SU-DHL-6 (cell line): Measurements from ENCODE around the gene ATG13.

ENCODE experiments used
- H2AFZ ChIP-seq: fragments of 200-600 bp; sonication (generic); 2 replicates; pipeline ENCODE4 v1.6.1; 2014; ENCODE audit warnings: low read depth, mild to moderate bottlenecking, moderate library complexity, mixed read lengths, antibody characterized with exemption, low read length; ENCODE audit not compliant: severe bottlenecking
- H3F3A ChIP-seq: fragments of 200-600 bp; shearing (Covaris generic); 2 replicates; pipeline ENCODE4 v1.6.0; 2016; ENCODE audit warnings: antibody characterized with exemption, mild to moderate bottlenecking; ENCODE audit not compliant: insufficient read depth
- H3K27ac ChIP-seq: fragments of 200-600 bp; sonication (generic); 2 replicates; pipeline ENCODE4 v1.5.1; 2016; ENCODE audit warnings: low read depth, mild to moderate bottlenecking, low read length, moderate library complexity, mixed read lengths
- H3K27me3 ChIP-seq: fragments of 200-600 bp; sonication (generic), shearing (Covaris generic); 2 replicates; pipeline ENCODE4 v1.6.0; 2014; ENCODE audit warnings: mild to moderate bottlenecking, low read length
- H3K36me3 ChIP-seq: fragments of 200-600 bp; sonication (generic); 2 replicates; pipeline ENCODE4 v1.6.1; 2014; ENCODE audit warnings: mild to moderate bottlenecking, low read length, mixed read lengths
- H3K4me2 ChIP-seq: fragments of 300-600, 200-600 bp; shearing (Covaris generic), sonication (generic); 2 replicates; pipeline ENCODE4 v1.6.0; 2014; ENCODE audit warnings: low read length, low read depth, mild to moderate bottlenecking; ENCODE audit not compliant: poor library complexity, severe bottlenecking
- H3K4me3 ChIP-seq: fragments of 200-600 bp; sonication (generic); 2 replicates; pipeline ENCODE4 v1.5.1; 2014; ENCODE audit warnings: antibody characterized with exemption, low read length, mild to moderate bottlenecking, mixed read lengths; ENCODE audit not compliant: insufficient read depth, poor library complexity, severe bottlenecking
- H3K79me2 ChIP-seq: fragments of 200-600 bp; sonication (generic); 2 replicates; pipeline ENCODE4 v1.6.1; 2014; ENCODE audit warnings: mild to moderate bottlenecking, low read length, moderate library complexity; ENCODE audit not compliant: insufficient read depth
- H3K9ac ChIP-seq: fragments of 200-600 bp; sonication (generic); 2 replicates; pipeline ENCODE4 v1.7.0; 2014; ENCODE audit warnings: mild to moderate bottlenecking, low read length
- H3K9me2 ChIP-seq: fragments of 200-600 bp; sonication (generic); replicated peaks from 2 replicates; pipeline ENCODE4 v1.6.1; 2014; ENCODE audit warnings: low read length; ENCODE audit not compliant: insufficient read depth
- H3K9me3 ChIP-seq: fragments of 200-600 bp; sonication (generic); 2 replicates; pipeline ENCODE4 v1.6.1; 2014; ENCODE audit warnings: low read length, mixed read lengths; ENCODE audit not compliant: insufficient read depth
- H4K20me1 ChIP-seq: fragments of 200-600 bp; sonication (generic); 2 replicates; pipeline ENCODE4 v1.6.1; 2014; ENCODE audit warnings: low read depth, mild to moderate bottlenecking, antibody characterized with exemption, low read length, moderate library complexity, mixed read lengths
- EZH2phosphoT487 ChIP-seq: fragments of 200-600 bp; sonication (generic), shearing (Covaris generic); conservative IDR thresholded peaks from 2 replicates; pipeline ENCODE4 v1.6.1; 2018; ENCODE audit warnings: mild to moderate bottlenecking, antibody characterized with exemption, low read length, moderate library complexity, mixed read lengths
- TF ChIP-seq, protein P1 (sequence below): fragments of 200-600 bp; sonication (generic); IDR thresholded peaks from one replicate; pipeline ENCODE4 v1.5.1; 2017; ENCODE audit warnings: antibody characterized with exemption, mild to moderate bottlenecking, low read length, moderate library complexity; ENCODE audit not compliant: insufficient read depth, poor library complexity, severe bottlenecking

Gene ATG13

GRCh38 chr11:46718155-46719019 is 101.0 kb downstream of the ATG13 start:
- no peak overlapping the region for H3K9ac ChIP-seq
- no peaks in the 10 kb centered on the region for H3K9me2 ChIP-seq
- H3K27me3 ChIP-seq: no peaks in the 10 kb centered on the region
- H2AFZ ChIP-seq: no peak overlapping the region
- TF ChIP-seq, protein P1, sequence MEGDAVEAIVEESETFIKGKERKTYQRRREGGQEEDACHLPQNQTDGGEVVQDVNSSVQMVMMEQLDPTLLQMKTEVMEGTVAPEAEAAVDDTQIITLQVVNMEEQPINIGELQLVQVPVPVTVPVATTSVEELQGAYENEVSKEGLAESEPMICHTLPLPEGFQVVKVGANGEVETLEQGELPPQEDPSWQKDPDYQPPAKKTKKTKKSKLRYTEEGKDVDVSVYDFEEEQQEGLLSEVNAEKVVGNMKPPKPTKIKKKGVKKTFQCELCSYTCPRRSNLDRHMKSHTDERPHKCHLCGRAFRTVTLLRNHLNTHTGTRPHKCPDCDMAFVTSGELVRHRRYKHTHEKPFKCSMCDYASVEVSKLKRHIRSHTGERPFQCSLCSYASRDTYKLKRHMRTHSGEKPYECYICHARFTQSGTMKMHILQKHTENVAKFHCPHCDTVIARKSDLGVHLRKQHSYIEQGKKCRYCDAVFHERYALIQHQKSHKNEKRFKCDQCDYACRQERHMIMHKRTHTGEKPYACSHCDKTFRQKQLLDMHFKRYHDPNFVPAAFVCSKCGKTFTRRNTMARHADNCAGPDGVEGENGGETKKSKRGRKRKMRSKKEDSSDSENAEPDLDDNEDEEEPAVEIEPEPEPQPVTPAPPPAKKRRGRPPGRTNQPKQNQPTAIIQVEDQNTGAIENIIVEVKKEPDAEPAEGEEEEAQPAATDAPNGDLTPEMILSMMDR: no peak
- no peak for TF ChIP-seq EZH2phosphoT487
- no peaks in the 10 kb centered on the region for H4K20me1 ChIP-seq
- H3K9me3 ChIP-seq: no peaks in the 10 kb centered on the region
- no peak overlapping the region for H3K27ac ChIP-seq
- no peaks in the 10 kb centered on the region for H3K79me2 ChIP-seq
- no peaks in the 10 kb centered on the region for H3K36me3 ChIP-seq
- no peak overlapping the region for H3K4me3 ChIP-seq
- no peaks in the 10 kb centered on the region for H3F3A ChIP-seq
- H3K4me2 ChIP-seq: no peak overlapping the region

DNA sequence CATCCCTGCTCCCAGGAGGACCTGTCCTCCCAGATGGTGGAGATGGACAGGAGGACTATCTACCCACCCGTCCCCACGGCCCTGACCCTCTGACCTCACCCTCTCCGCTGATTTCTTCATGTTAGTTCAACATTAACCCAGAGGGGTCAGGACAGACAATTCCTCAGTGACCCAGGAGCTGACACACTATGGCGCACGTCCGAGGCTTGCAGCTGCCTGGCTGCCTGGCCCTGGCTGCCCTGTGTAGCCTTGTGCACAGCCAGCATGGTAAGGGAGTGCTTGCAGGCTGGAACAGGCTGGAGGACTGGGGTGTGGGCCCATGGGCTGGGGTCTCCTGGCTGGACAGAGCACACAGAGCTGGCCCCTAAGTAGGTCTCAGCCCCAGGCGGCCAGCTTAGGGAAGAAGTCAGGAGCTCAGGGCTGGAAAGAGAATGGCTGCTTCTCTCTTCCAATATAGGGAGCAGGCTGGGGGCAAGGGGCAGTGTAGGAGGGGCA is 101.7 kb downstream of the ATG13 start, which contains the start of gene F2:
F2 (plus strand) TSS at position 166 of the 495 bp plus-strand sequence; CDS start at position 189, 23 bp downstream.
- Histone ChIP-seq H3K4me3 (no peak within 1 kb of the TSS), H3K27ac (no peak within 1 kb of the TSS), H3F3A (no peaks in the 10 kb centered on the region), H3K9me2 (no peaks in the 10 kb centered on the region), H4K20me1 (no peaks in the 10 kb centered on the region), H3K9ac (no peak within 1 kb of the TSS), H3K27me3 (no peaks in the 10 kb centered on the region), H2AFZ (no peak within 1 kb of the TSS), H3K79me2 (no peaks in the 10 kb centered on the region), H3K4me2 (no peak within 1 kb of the TSS), H3K36me3 (no peaks in the 10 kb centered on the region), H3K9me3 (no peaks in the 10 kb centered on the region)
- TF ChIP-seq, protein P1: no peak
- no peak for TF ChIP-seq EZH2phosphoT487

GRCh38 chr11:46719543-46720218 is 102.3 kb downstream of the ATG13 start:
- no peak overlapping the region for H3K4me3 ChIP-seq
- no peak for TF ChIP-seq EZH2phosphoT487
- no peaks in the 10 kb centered on the region for H3K36me3 ChIP-seq
- no peak overlapping the region for H3K4me2 ChIP-seq
- no peaks in the 10 kb centered on the region for H3K9me2 ChIP-seq
- no peaks in the 10 kb centered on the region for H3K27me3 ChIP-seq
- H3K27ac ChIP-seq: no peak overlapping the region
- H3K9ac ChIP-seq: no peak overlapping the region
- no peaks in the 10 kb centered on the region for H3F3A ChIP-seq
- no peaks in the 10 kb centered on the region for H3K9me3 ChIP-seq
- H2AFZ ChIP-seq: no peak overlapping the region
- no peaks in the 10 kb centered on the region for H3K79me2 ChIP-seq
- no peaks in the 10 kb centered on the region for H4K20me1 ChIP-seq

GRCh38 chr11:46721286-46721685 is 103.9 kb downstream of the ATG13 start:
- no peak overlapping the region for H3K9ac ChIP-seq
- no peaks in the 10 kb centered on the region for H3K36me3 ChIP-seq
- H3K79me2 ChIP-seq: no peaks in the 10 kb centered on the region
- TF ChIP-seq EZH2phosphoT487: no peak
- TF ChIP-seq, protein P1: no peak
- no peak overlapping the region for H3K4me3 ChIP-seq
- H2AFZ ChIP-seq: no peak overlapping the region
- no peaks in the 10 kb centered on the region for H3F3A ChIP-seq
- no peaks in the 10 kb centered on the region for H3K27me3 ChIP-seq
- no peak overlapping the region for H3K4me2 ChIP-seq
- no peaks in the 10 kb centered on the region for H3K9me3 ChIP-seq
- no peak overlapping the region for H3K27ac ChIP-seq
- H3K9me2 ChIP-seq: no peaks in the 10 kb centered on the region
- H4K20me1 ChIP-seq: no peaks in the 10 kb centered on the region
